Adrenal gland (tissue), 12 donors: ENCODE measurements around the gene WBP1L. TPM values are rescaled to one million over a fixed set of nuclear protein-coding genes. Genes with fewer than 3 reads are reported as not detected.
A peak's percentile ranks its signal among the peaks of the same experiment; 100 is the strongest.

ENCODE experiments used
- DNase-seq, 7 donors: peaks; one replicate each; pipeline ENCODE4 v3.0.0-alpha.2; 2019 to 2020
- H3K27ac ChIP-seq, 5 donors: fragments of 200-600 bp; sonication (generic) in 4 of 5; 1 replicate in 3 of 5; 2 replicates in 2 of 5; pipeline versions ENCODE4 v1.5.1 to v1.8.0; 2016 to 2020; ENCODE audit warnings: mild to moderate bottlenecking in 1 of 5
- H3K27me3 ChIP-seq: fragments of 200-600 bp; 2 replicates; pipeline ENCODE4 v1.8.0; 2021
- H3K36me3 ChIP-seq, 2 donors: fragments of 200-600 bp; replicated peaks in 1 of 2; 1 replicate in 1 of 2; 2 replicates in 1 of 2; pipeline versions ENCODE4 v1.5.1 to v1.8.0; 2018 to 2022
- H3K4me1 ChIP-seq, 2 donors: fragments of 200-600 bp; replicated peaks in 1 of 2; 1 replicate in 1 of 2; 2 replicates in 1 of 2; pipeline versions ENCODE4 v1.5.1 to v1.8.0; 2018 to 2021
- H3K4me3 ChIP-seq, 4 donors: fragments of 200-600 bp; sonication (generic) in 3 of 4; one replicate each; pipeline ENCODE4 v1.5.1; 2016 to 2018
- H3K9me3 ChIP-seq, 3 donors: fragments of 200-600 bp; sonication (generic) in 1 of 3; replicated peaks in 1 of 3; 1 replicate in 2 of 3; 2 replicates in 1 of 3; pipeline versions ENCODE4 v1.5.1 to v1.8.0; 2016 to 2021
- POLR2A ChIP-seq, 2 donors: fragments of 450-650 bp; IDR thresholded peaks; one replicate each; pipeline ENCODE4 v1.6.1; 2017; ENCODE audit warnings: antibody characterized with exemption in 2 of 2, mild to moderate bottlenecking in 2 of 2, moderate library complexity in 1 of 2
- WGBS, 4 donors: extraction: QIAGEN DNeasy Blood & Tissue Kit in 2 of 4; methylation state at CpG; one replicate each; pipeline versions ENCODE4 v1.1.5 to v1.1.7; 2013 to 2017; 5-methylcytosine and 5-hydroxymethylcytosine counted together
- intact Hi-C, 2 donors: fragments of 100-400 bp; cut with DNase I; formaldehyde crosslinking; loops; one replicate each; pipeline versions ENCODE4 v1.14.1 to v1.15.0; 2022 to 2023
- polyA plus RNA-seq, 3 donors: library from polyadenylated mRNA; stranded (reverse); fragments of 200-250 nt in 2 of 3; fragments of 350-450 nt in 1 of 3; fragmentation: Illumina TruSeq in 1 of 3; extraction: RNeasy Lipid Tissue Mini Kit (QIAGEN cat#74804) in 1 of 3; gene quantifications; one replicate each; pipeline ENCODE4 v1.2.3, GENCODE V29; 2013 to 2014
- total RNA-seq, 9 donors: library from RNA; depleted of rRNA in 4 of 9; stranded (reverse); fragments of >200 nt in 4 of 9; fragments of 120-200 nt in 1 of 9; fragmentation: NEBNext Ultra II Directional in 1 of 9; extraction: Animal tissue kit (Norgen Biotek cat#: 25700) in 1 of 9; gene quantifications; one replicate each; pipeline versions ENCODE4 v1.1.0 to v1.2.4, GENCODE V29; 2013 to 2023
- TF ChIP-seq, protein P1 (sequence below), 6 experiments: fragments of 450-650 bp in 4 of 6; fragments of 200-600 bp in 2 of 6; sonication (generic) in 1 of 6; IDR thresholded peaks; 1 replicate in 5 of 6; 2 replicates in 1 of 6; pipeline versions ENCODE4 v1.5.1 to v1.8.0; 2016 to 2021; ENCODE audit warnings: antibody characterized with exemption in 6 of 6, mild to moderate bottlenecking in 2 of 6, moderate library complexity in 1 of 6
- donor health status: healthy with polysubstance abuse.
- donor health status: Bipolar disorder and iron deficiency.
- donor health status: DM: yes; HTN: yes; CAD: no.
- donor health status: DM: no; HTN: no; CAD: no.
- donor health status: DM: no; HTN: no; CAD: no.
- donor health status: DM: yes; HTN: yes; CAD: no.

WBP1L gene
- total and polyA plus RNA-seq, 12 donors = 38.5 to 231 (median 107) TPM

DNA sequence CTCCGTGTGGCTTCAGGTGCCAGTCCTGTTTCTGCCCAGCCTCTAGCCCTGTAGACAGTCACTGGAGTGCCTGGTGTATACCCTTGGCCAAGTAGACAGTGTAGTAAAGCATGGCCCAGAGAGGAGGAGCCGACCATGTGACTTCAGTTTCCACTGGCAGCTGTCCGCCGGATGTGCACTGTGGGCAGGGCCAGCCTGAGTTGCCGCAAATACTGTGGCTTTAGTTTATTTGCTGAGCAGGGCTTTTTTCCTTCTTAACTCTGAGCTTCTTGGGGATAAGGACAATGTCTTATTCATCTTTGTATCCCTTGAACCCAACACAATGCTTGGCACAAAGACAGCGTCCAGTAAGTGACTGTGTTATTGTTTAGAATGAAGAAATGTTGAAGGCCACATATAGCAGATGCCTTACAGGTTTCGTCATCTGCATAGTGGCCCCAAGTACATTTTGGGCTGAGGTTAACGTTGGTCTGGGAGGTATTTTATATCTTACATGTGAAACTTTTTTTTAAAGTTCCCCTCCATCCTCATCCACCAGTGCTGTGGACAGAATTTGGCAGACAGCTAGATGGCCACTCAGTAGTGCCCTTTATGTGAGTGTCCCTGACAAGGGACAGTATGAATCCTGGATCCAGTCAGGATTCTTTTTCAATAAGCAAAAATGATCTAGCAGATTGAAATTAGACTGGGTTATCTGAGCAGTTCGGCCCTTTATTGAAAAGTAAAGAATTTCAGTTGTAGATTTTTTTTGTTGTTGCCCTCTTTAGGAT, 52.8 kb downstream of the WBP1L start:
- intact Hi-C loops = no loop called here
- peak; percentile 88 to 96 (median 94) for DNase-seq
- no peaks in the 10 kb centered on the region for H3K9me3 ChIP-seq
- peak overlapping the region; percentile 46 to 88 (median 70) for H3K27ac ChIP-seq
- TF ChIP-seq, protein P1, sequence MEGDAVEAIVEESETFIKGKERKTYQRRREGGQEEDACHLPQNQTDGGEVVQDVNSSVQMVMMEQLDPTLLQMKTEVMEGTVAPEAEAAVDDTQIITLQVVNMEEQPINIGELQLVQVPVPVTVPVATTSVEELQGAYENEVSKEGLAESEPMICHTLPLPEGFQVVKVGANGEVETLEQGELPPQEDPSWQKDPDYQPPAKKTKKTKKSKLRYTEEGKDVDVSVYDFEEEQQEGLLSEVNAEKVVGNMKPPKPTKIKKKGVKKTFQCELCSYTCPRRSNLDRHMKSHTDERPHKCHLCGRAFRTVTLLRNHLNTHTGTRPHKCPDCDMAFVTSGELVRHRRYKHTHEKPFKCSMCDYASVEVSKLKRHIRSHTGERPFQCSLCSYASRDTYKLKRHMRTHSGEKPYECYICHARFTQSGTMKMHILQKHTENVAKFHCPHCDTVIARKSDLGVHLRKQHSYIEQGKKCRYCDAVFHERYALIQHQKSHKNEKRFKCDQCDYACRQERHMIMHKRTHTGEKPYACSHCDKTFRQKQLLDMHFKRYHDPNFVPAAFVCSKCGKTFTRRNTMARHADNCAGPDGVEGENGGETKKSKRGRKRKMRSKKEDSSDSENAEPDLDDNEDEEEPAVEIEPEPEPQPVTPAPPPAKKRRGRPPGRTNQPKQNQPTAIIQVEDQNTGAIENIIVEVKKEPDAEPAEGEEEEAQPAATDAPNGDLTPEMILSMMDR (IDR thresholded peaks at IDR 0.05) = peak in 1 of 6 experiments; percentile 9
- TF ChIP-seq POLR2A (IDR thresholded peaks at IDR 0.05) = peak in 1 of 2 donors; percentile 71
- H3K27me3 ChIP-seq = no peaks in the 10 kb centered on the region
- peaks cover 0 to 30% of the 10 kb centered on the region in 2 donors for H3K36me3 ChIP-seq
- 10 to 13% (median 11%) methylated on average over 9 of the region's 9 CpGs for WGBS, 4 donors
- peaks cover 47 to 87% of the 10 kb centered on the region in 2 donors for H3K4me1 ChIP-seq
- H3K4me3 ChIP-seq = no peak overlapping the region

DNA sequence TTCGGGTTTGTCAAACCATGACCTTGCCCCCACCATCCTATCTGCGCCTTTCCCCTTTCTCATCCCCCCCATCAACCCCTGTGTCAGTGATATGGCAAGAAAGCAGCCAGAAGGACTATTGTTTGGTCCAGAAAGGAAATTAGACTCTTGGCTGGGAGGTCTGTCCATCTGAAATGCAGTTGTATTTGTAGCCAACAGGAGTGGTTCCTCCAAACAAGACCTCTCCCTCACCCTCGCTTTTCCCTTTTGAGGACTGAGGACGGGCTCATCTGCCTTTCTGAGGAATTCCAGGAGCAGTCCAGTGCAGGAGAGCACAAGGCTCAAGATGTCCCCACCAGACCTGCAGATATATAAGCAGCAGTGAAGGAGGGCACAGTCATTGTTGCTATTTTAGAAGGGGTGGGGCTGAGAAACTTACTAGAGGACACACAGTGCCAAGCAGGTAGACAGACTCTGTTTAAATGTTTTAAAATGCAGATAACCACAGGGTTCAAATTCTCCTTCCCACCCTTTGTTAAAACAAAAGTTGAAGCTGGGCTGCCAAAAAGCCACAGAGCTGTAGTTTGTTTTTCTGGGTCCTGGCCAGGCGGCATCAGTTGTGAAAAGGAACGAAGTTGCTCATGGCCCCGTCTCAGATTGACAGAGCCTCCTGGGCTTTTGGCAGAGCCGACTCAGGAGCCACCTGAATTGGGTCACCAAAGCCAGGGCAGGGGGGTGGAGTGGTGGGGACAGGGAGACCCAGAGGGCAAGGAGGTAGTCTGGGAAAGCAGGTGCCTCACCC, 56.1 kb downstream of the WBP1L start:
- intact Hi-C loops = no loop called here
- DNase-seq = peak in 3 of 7 donors; percentile 54 to 62 (median 58)

DNA sequence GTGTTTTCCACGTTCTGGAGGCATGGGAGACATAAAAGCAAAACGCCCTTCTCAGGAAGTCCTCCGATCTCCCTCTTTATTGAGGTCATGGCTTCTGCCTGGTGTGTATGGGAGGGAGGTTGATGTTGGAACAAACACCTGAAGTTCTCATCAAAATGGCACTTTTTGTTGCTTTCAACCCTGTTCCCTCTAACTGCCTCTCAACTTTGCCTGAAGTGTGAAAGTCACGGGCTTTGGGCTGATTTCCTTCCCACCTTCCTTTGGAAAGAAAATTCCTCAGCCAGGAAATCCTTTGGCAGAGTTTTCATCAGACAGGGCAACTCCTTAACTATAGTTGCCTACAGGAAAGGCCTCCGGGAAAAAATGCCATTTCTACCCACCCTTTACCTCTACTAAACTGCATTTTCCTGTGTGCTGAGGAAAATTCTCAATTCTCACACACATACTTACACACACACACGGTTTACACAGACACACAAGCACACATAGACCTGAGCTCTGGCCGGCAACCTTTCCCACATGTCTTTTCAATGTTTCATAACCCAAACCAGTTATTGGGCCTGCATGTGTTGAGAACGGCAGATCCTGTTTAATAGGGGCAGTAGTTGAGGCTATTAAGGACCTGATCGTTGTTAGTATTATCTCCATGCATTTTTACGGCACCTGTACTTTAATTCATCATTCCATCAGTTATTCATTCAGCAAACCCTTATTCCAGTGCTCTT, 57.0 kb downstream of the WBP1L start:
- Histone ChIP-seq H3K9me3 (no peaks in the 10 kb centered on the region), H3K4me1 (peaks cover 47 to 61% of the 10 kb centered on the region in 2 donors), H3K4me3 (no peak overlapping the region), H3K27ac (peak overlapping the region; percentile 62 to 86 (median 72)), H3K36me3 (peaks cover 0 to 33% of the 10 kb centered on the region in 2 donors), H3K27me3 (no peaks in the 10 kb centered on the region)
- 57 to 65% (median 63%) methylated on average over 10 of the region's 10 CpGs for WGBS, 4 donors
- no peak for TF ChIP-seq POLR2A (IDR thresholded peaks at IDR 0.05)
- TF ChIP-seq, protein P1 (IDR thresholded peaks at IDR 0.05) = no peak
- intact Hi-C loops = no loop called here
- no peak for DNase-seq

More for the DNA sequence above, 56.1 kb downstream of the WBP1L start:
- Histone ChIP-seq H3K27ac (peak overlapping the region; percentile 9 to 86 (median 72)), H3K4me1 (peaks cover 49 to 70% of the 10 kb centered on the region in 2 donors), H3K4me3 (no peak overlapping the region), H3K36me3 (peaks cover 0 to 30% of the 10 kb centered on the region in 2 donors), H3K9me3 (no peaks in the 10 kb centered on the region), H3K27me3 (no peaks in the 10 kb centered on the region)
- no peak for TF ChIP-seq POLR2A (IDR thresholded peaks at IDR 0.05)
- TF ChIP-seq, protein P1 (IDR thresholded peaks at IDR 0.05) = no peak
- 53 to 68% (median 58%) methylated on average over 7 to 8 of the region's 8 CpGs for WGBS, 4 donors
